GM12878 (cell line): ENCODE measurements around the gene FGGY. TPM values are rescaled to one million over a fixed set of nuclear protein-coding genes. Genes with fewer than 3 reads are reported as not detected.

Experiments used
- ATAC-seq: fragments of 200-7000 bp; cut with Tn5 transposase; 3 replicates; pipeline ENCODE4 v1.9.1; 2020; ENCODE audit warnings: mild to moderate bottlenecking, moderate library complexity
- BruUV-seq: library from RNA; stranded (reverse); fragments of 400-500 nt; replicated peaks from 2 replicates; lab custom pipeline; 2021; lab: Mats Ljungman, UMichigan
- CTCF ChIA-PET: fragments of 300-600 bp; sonication (Branson Sonifier 250); formaldehyde crosslinking; extraction: SDS; loops from one replicate; lab custom pipeline; 2021; ENCODE audit warnings: inconsistent platforms; lab: Yijun Ruan, JAX
- POLR2A ChIA-PET: fragments of 350-600 bp; formaldehyde crosslinking; extraction: SDS; loops from one replicate; lab custom pipeline; 2021; ENCODE audit warnings: inconsistent platforms; lab: Charles Lee
- RAD21 ChIA-PET: fragments of 300-600 bp; sonication (Branson Sonifier 250); formaldehyde crosslinking; loops from one replicate; lab custom pipeline; 2023; ENCODE audit warnings: antibody characterized with exemption; ENCODE audit not compliant: unreplicated experiment; lab: Charles Lee
- SMC1A ChIA-PET: fragments of 300-600 bp; sonication (Branson Sonifier 250); formaldehyde crosslinking; loops from one replicate; lab custom pipeline; 2023; ENCODE audit not compliant: unreplicated experiment, uncharacterized antibody; lab: Charles Lee
- DNase-seq: peaks from one replicate; pipeline ENCODE4 v3.0.0-alpha.2; 2011; ENCODE audit warnings: low read depth, low spot score
- FAIRE-seq: peaks from 3 replicates; lab custom pipeline; 2011; peaks lifted over from hg19 to GRCh38; lab: Jason Lieb, UNC
- H2AFZ ChIP-seq: 2 replicates; pipeline ENCODE4 v1.6.0; 2011; ENCODE audit warnings: low read depth, low read length, control low read depth; ENCODE audit not compliant: control insufficient read depth
- H3K27ac ChIP-seq: 2 replicates; pipeline ENCODE4 v1.5.1; 2011; ENCODE audit warnings: control low read depth; ENCODE audit not compliant: control insufficient read depth, insufficient read depth
- H3K27me3 ChIP-seq, 2 experiments: replicated peaks in 1 of 2; 2 replicates each; pipeline versions ENCODE4 v1.6.0 to v1.6.1; 2011; ENCODE audit warnings: low read length in 1 of 2; ENCODE audit not compliant: control insufficient read depth in 2 of 2, insufficient read depth in 2 of 2
- H3K36me3 ChIP-seq, 2 experiments: 2 replicates each; pipeline ENCODE4 v1.5.1; 2011; ENCODE audit warnings: low read length in 1 of 2; ENCODE audit not compliant: control insufficient read depth in 2 of 2, insufficient read depth in 2 of 2
- H3K4me1 ChIP-seq: 2 replicates; pipeline ENCODE4 v1.6.1; 2011; ENCODE audit warnings: mild to moderate bottlenecking, low read length, moderate library complexity, mixed read lengths; ENCODE audit not compliant: control insufficient read depth, insufficient read depth
- H3K4me2 ChIP-seq: 2 replicates; pipeline ENCODE4 v1.6.0; 2011; ENCODE audit warnings: control low read depth; ENCODE audit not compliant: control insufficient read depth, insufficient read depth
- H3K4me3 ChIP-seq: fragments of 200-600 bp; sonication (generic); 2 replicates; pipeline ENCODE4 v1.5.1; 2016
- H3K79me2 ChIP-seq: 2 replicates; pipeline ENCODE4 v1.6.0; 2011; ENCODE audit warnings: low read length; ENCODE audit not compliant: control insufficient read depth, insufficient read depth
- H3K9ac ChIP-seq: 2 replicates; pipeline ENCODE4 v1.8.0; 2011; ENCODE audit warnings: low read length, control low read depth, mixed read lengths; ENCODE audit not compliant: control insufficient read depth, insufficient read depth
- H3K9me3 ChIP-seq: replicated peaks from 3 replicates; pipeline ENCODE4 v1.5.1; 2011; ENCODE audit warnings: mild to moderate bottlenecking, low read length; ENCODE audit not compliant: control insufficient read depth, insufficient read depth
- H4K20me1 ChIP-seq: 2 replicates; pipeline ENCODE4 v1.6.0; 2011; ENCODE audit not compliant: control insufficient read depth, insufficient read depth
- CHD2 ChIP-seq: IDR thresholded peaks from 2 replicates; pipeline ENCODE4 v1.6.1; 2011; ENCODE audit warnings: low read depth, low read length, improper control_type of control experiment, borderline replicate concordance
- GATAD2B ChIP-seq: fragments of 450-650 bp; conservative IDR thresholded peaks from 2 replicates; pipeline ENCODE4 v1.6.1; 2017; ENCODE audit warnings: low read depth, mild to moderate bottlenecking, moderate library complexity
- HCFC1 ChIP-seq: fragments of 150-350 bp; IDR thresholded peaks from 2 replicates; pipeline ENCODE4 v1.6.1; 2014; ENCODE audit warnings: low read length
- HDGF ChIP-seq: fragments of 450-650 bp; IDR thresholded peaks from 2 replicates; pipeline ENCODE4 v1.6.1; 2016; ENCODE audit warnings: antibody characterized with exemption
- MTA3 ChIP-seq: IDR thresholded peaks from 2 replicates; pipeline ENCODE4 v1.6.1; 2012; ENCODE audit warnings: low read length, inconsistent platforms, borderline replicate concordance
- NBN ChIP-seq: fragments of 450-650 bp; IDR thresholded peaks from 2 replicates; pipeline ENCODE4 v1.6.1; 2016
- STAT3 ChIP-seq: IDR thresholded peaks from 2 replicates; pipeline ENCODE4 v1.6.1; 2011; ENCODE audit warnings: low read depth, low read length, improper control_type of control experiment
- TBL1XR1 ChIP-seq: IDR thresholded peaks from 2 replicates; pipeline ENCODE4 v1.6.1; 2012; ENCODE audit warnings: low read depth, low read length, improper control_type of control experiment
- TCF3 ChIP-seq: IDR thresholded peaks from 2 replicates; pipeline ENCODE4 v1.6.1; 2012; ENCODE audit warnings: low read depth, mild to moderate bottlenecking, low read length, borderline replicate concordance; ENCODE audit not compliant: insufficient read depth
- YBX1 ChIP-seq: fragments of 450-650 bp; IDR thresholded peaks from 2 replicates; pipeline ENCODE4 v1.6.1; 2016; ENCODE audit warnings: antibody characterized with exemption
- ZNF274 ChIP-seq: IDR thresholded peaks from one replicate; pipeline ENCODE4 v1.8.0; 2011; ENCODE audit not compliant: insufficient read length, insufficient read depth
- ZSCAN29 ChIP-seq: fragments of 450-650 bp; IDR thresholded peaks from 2 replicates; pipeline ENCODE4 v1.6.1; 2017; ENCODE audit warnings: mild to moderate bottlenecking, moderate library complexity
- WGBS: methylation state at CpG from one replicate; pipeline ENCODE4 v1.1.6; 2016; ENCODE audit warnings: low lambda C conversion rate; ENCODE audit not compliant: insufficient replicate concordance, insufficient coverage; ENCODE audit errors: missing lambda C conversion rate; 5-methylcytosine and 5-hydroxymethylcytosine counted together
- in situ Hi-C: fragments of 300-500 bp; cut with MboI; formaldehyde crosslinking; loops from 9 replicates; pipeline ENCODE4 v1.14.3; 2018; ENCODE audit warnings: mixed read lengths
- intact Hi-C: fragments of 100-400 bp; cut with micrococcal nuclease; formaldehyde crosslinking; loops from one replicate; pipeline ENCODE4 v1.14.2; 2022; ENCODE audit not compliant: unreplicated experiment
- polyA plus RNA-seq, 11 experiments: library from polyadenylated mRNA; depleted of rRNA in 4 of 11; unstranded in 6 of 11; stranded (reverse) in 5 of 11; fragments of >200 nt; fragmentation: Nextera tagmentation in 4 of 11; fragmentation: Illumina TruSeq in 1 of 11; extraction: Ambion mirVana in 4 of 11; extraction: Trizol in 1 of 11; gene quantifications; 1 replicate in 1 of 11; 2 replicates in 10 of 11; pipeline versions ENCODE4 v1.2.1 to v1.2.3, GENCODE V29; 2011 to 2016; ENCODE audit warnings: inconsistent platforms in 2 of 11, missing spikeins in 2 of 11, low read depth in 1 of 11
- total RNA-seq, 4 experiments: library from RNA; depleted of rRNA in 3 of 4; stranded (reverse); fragments of >200 nt in 3 of 4; fragmentation: Illumina TruSeq in 1 of 4; extraction: Trizol in 1 of 4; gene quantifications; 2 replicates each; pipeline versions ENCODE4 v1.2.1 to v1.2.3, GENCODE V29; 2013 to 2021
- TF ChIP-seq, protein P1 (sequence below): fragments of 150-350 bp; IDR thresholded peaks from 2 replicates; pipeline ENCODE4 v1.6.1; 2016; ENCODE audit warnings: low read depth, low read length
- TF ChIP-seq, protein P2 (sequence below): fragments of 450-650 bp; conservative IDR thresholded peaks from 2 replicates; pipeline ENCODE4 v1.6.1; 2017; ENCODE audit warnings: mild to moderate bottlenecking, moderate library complexity
- TF ChIP-seq, protein P3 (sequence below): IDR thresholded peaks from 2 replicates; pipeline ENCODE4 v1.6.1; 2011; ENCODE audit warnings: low read depth, low read length, improper control_type of control experiment, borderline replicate concordance
- TF ChIP-seq, protein P4 (sequence below): fragments of 450-650 bp; IDR thresholded peaks from 2 replicates; pipeline ENCODE4 v1.6.1; 2017; ENCODE audit warnings: mild to moderate bottlenecking

The FGGY gene
- total and polyA plus RNA-seq, 10 of the 15 experiments (the other 5 are each of a cell fraction or from before 2014, with no cell fraction given): 6.2 to 11.9 (median 7.5) TPM

DNA sequence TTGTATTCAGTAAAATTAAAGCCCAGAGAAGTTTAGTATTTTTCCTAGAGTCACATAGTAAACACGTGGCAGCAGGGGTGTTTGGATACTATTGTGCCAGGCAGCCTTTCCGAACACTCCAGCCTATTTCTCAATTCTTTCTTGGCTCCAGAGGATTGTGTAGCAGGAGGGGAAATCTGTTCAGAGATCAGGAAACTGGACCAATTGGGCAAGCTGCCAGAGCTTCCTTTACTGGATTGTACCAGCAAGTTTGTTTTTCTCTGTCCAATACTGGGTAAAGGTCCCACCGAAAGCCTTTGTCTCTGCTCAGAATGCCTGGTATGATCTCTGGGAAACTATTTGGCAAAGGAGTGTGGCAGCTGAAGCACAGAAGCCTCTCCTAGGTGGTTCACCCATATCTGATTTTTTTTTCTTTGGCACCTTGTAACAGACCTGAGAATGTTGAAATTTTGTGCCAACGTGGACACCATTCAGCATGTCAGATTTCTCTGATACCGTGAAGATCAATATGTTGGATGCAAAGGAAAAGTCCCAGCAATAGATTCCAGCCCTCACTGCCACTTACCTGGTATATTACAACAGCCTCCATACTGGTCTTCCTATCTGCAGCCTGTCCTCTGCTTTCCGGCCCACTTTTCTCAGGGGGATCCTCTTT, 126.2 kb downstream of the FGGY start:
- FAIRE-seq: no peak
- in situ Hi-C loops: no loop called here
- no peak overlapping the region for H2AFZ ChIP-seq
- ChIA-PET RAD21 (no interaction called here), CTCF (no interaction called here), SMC1A (no interaction called here), POLR2A (no interaction called here)
- no peaks in the 10 kb centered on the region for H3K4me1 ChIP-seq
- H3K79me2 ChIP-seq: no peaks in the 10 kb centered on the region
- H3K4me3 ChIP-seq: no peak overlapping the region
- no peaks in the 10 kb centered on the region for H3K36me3 ChIP-seq
- no peak overlapping the region for H3K27ac ChIP-seq
- no peak overlapping the region for H3K9ac ChIP-seq
- WGBS: 86% methylated on average over 6 of the region's 6 CpGs
- H3K27me3 ChIP-seq: no peaks in the 10 kb centered on the region
- H3K9me3 ChIP-seq: no peaks in the 10 kb centered on the region
- H3K4me2 ChIP-seq: no peak overlapping the region
- no TSS peak for BruUV-seq
- intact Hi-C loops: no loop called here
- DNase-seq: no peak
- TF ChIP-seq, protein P1, sequence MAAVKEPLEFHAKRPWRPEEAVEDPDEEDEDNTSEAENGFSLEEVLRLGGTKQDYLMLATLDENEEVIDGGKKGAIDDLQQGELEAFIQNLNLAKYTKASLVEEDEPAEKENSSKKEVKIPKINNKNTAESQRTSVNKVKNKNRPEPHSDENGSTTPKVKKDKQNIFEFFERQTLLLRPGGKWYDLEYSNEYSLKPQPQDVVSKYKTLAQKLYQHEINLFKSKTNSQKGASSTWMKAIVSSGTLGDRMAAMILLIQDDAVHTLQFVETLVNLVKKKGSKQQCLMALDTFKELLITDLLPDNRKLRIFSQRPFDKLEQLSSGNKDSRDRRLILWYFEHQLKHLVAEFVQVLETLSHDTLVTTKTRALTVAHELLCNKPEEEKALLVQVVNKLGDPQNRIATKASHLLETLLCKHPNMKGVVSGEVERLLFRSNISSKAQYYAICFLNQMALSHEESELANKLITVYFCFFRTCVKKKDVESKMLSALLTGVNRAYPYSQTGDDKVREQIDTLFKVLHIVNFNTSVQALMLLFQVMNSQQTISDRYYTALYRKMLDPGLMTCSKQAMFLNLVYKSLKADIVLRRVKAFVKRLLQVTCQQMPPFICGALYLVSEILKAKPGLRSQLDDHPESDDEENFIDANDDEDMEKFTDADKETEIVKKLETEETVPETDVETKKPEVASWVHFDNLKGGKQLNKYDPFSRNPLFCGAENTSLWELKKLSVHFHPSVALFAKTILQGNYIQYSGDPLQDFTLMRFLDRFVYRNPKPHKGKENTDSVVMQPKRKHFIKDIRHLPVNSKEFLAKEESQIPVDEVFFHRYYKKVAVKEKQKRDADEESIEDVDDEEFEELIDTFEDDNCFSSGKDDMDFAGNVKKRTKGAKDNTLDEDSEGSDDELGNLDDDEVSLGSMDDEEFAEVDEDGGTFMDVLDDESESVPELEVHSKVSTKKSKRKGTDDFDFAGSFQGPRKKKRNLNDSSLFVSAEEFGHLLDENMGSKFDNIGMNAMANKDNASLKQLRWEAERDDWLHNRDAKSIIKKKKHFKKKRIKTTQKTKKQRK: no peak
- TF ChIP-seq HCFC1 (no peak), GATAD2B (no peak), ZSCAN29 (no peak), MTA3 (no peak), YBX1 (no peak), ZNF274 (no peak), CHD2 (no peak), STAT3 (no peak), TCF3 (no peak), TBL1XR1 (no peak), NBN (no peak), HDGF (no peak)
- TF ChIP-seq, protein P2, sequence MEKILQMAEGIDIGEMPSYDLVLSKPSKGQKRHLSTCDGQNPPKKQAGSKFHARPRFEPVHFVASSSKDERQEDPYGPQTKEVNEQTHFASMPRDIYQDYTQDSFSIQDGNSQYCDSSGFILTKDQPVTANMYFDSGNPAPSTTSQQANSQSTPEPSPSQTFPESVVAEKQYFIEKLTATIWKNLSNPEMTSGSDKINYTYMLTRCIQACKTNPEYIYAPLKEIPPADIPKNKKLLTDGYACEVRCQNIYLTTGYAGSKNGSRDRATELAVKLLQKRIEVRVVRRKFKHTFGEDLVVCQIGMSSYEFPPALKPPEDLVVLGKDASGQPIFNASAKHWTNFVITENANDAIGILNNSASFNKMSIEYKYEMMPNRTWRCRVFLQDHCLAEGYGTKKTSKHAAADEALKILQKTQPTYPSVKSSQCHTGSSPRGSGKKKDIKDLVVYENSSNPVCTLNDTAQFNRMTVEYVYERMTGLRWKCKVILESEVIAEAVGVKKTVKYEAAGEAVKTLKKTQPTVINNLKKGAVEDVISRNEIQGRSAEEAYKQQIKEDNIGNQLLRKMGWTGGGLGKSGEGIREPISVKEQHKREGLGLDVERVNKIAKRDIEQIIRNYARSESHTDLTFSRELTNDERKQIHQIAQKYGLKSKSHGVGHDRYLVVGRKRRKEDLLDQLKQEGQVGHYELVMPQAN: no peak
- TF ChIP-seq, protein P3, sequence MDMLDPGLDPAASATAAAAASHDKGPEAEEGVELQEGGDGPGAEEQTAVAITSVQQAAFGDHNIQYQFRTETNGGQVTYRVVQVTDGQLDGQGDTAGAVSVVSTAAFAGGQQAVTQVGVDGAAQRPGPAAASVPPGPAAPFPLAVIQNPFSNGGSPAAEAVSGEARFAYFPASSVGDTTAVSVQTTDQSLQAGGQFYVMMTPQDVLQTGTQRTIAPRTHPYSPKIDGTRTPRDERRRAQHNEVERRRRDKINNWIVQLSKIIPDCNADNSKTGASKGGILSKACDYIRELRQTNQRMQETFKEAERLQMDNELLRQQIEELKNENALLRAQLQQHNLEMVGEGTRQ: no peak
- TF ChIP-seq, protein P4, sequence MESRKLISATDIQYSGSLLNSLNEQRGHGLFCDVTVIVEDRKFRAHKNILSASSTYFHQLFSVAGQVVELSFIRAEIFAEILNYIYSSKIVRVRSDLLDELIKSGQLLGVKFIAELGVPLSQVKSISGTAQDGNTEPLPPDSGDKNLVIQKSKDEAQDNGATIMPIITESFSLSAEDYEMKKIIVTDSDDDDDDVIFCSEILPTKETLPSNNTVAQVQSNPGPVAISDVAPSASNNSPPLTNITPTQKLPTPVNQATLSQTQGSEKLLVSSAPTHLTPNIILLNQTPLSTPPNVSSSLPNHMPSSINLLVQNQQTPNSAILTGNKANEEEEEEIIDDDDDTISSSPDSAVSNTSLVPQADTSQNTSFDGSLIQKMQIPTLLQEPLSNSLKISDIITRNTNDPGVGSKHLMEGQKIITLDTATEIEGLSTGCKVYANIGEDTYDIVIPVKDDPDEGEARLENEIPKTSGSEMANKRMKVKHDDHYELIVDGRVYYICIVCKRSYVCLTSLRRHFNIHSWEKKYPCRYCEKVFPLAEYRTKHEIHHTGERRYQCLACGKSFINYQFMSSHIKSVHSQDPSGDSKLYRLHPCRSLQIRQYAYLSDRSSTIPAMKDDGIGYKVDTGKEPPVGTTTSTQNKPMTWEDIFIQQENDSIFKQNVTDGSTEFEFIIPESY: no peak
- no peaks in the 10 kb centered on the region for H4K20me1 ChIP-seq
- no peak for ATAC-seq
